Gastrocnemius medialis (tissue), 4 donors: ENCODE measurements around the gene LY86. TPM values are rescaled to one million over a fixed set of nuclear protein-coding genes. Genes with fewer than 3 reads are reported as not detected.

Source experiments
- ATAC-seq, 2 donors: fragments of 150-250 bp; one replicate each; pipeline ENCODE4 v1.9.1; 2016
- DNase-seq, 2 donors: peaks; one replicate each; pipeline ENCODE4 v3.0.0-alpha.2; 2019
- H3K27ac ChIP-seq, 4 donors: fragments of 200-600 bp; sonication (generic); 1 replicate in 1 of 4; 2 replicates in 3 of 4; pipeline ENCODE4 v1.5.1; 2016 to 2018; ENCODE audit warnings: mild to moderate bottlenecking in 2 of 4, moderate library complexity in 1 of 4
- H3K27me3 ChIP-seq, 3 donors: fragments of 200-600 bp; sonication (generic) in 2 of 3; 1 replicate in 1 of 3; 2 replicates in 2 of 3; pipeline versions ENCODE4 v1.5.1 to v1.6.0; 2016 to 2019; ENCODE audit warnings: mild to moderate bottlenecking in 1 of 3, moderate library complexity in 1 of 3
- H3K36me3 ChIP-seq, 2 donors: fragments of 200-600 bp; sonication (generic) in 1 of 2; one replicate each; pipeline ENCODE4 v1.5.1; 2017 to 2018
- H3K4me1 ChIP-seq, 2 donors: fragments of 200-600 bp; sonication (generic) in 1 of 2; one replicate each; pipeline ENCODE4 v1.5.1; 2016 to 2017; ENCODE audit warnings: mild to moderate bottlenecking in 2 of 2
- H3K4me3 ChIP-seq, 4 donors: fragments of 200-600 bp; sonication (generic) in 3 of 4; 1 replicate in 1 of 4; 2 replicates in 3 of 4; pipeline ENCODE4 v1.5.1; 2016 to 2019; ENCODE audit warnings: mild to moderate bottlenecking in 2 of 4
- H3K9me3 ChIP-seq, 3 donors: fragments of 200-600 bp; sonication (generic) in 2 of 3; 1 replicate in 1 of 3; 2 replicates in 2 of 3; pipeline ENCODE4 v1.5.1; 2016 to 2019
- CTCF ChIP-seq, 5 experiments: fragments of 450-650 bp in 3 of 5; fragments of 200-600 bp in 2 of 5; sonication (generic) in 2 of 5; IDR thresholded peaks in 4 of 5; conservative IDR thresholded peaks in 1 of 5; 1 replicate in 4 of 5; 2 replicates in 1 of 5; pipeline ENCODE4 v1.5.1; 2016 to 2019; ENCODE audit warnings: antibody characterized with exemption in 5 of 5, mild to moderate bottlenecking in 3 of 5, moderate library complexity in 3 of 5
- POLR2A ChIP-seq, 2 donors: fragments of 450-650 bp; IDR thresholded peaks; one replicate each; pipeline ENCODE4 v1.6.1; 2017; ENCODE audit warnings: antibody characterized with exemption in 2 of 2, mild to moderate bottlenecking in 2 of 2, moderate library complexity in 2 of 2
- in situ Hi-C, 4 donors: fragments of 200-750 bp; cut with MboI; loops; one replicate each; pipeline versions ENCODE4 v1.15.0 to v1.8.0; 2017; ENCODE audit warnings: low sequenced_read_pairs in 4 of 4
- intact Hi-C: fragments of 100-400 bp; cut with DNase I; formaldehyde crosslinking; loops from one replicate; pipeline ENCODE4 v1.15.1; 2023; ENCODE audit warnings: low total_unique reads
- total RNA-seq, 4 donors: library from RNA; depleted of rRNA; stranded (reverse); fragments of >200 nt; gene quantifications; one replicate each; pipeline versions ENCODE4 v1.1.0 to v1.2.3, GENCODE V29; 2016

Gene LY86
- total RNA-seq, 4 donors from 2014 or later: 0.49 to 1.3 TPM; not detected in 2

GRCh38 chr6:6569096-6569810 lies 19.3 kb upstream of the LY86 start:
- no peaks in the 10 kb centered on the region for H3K4me1 ChIP-seq
- in situ Hi-C loops: no loop called here
- no peak overlapping the region for H3K27ac ChIP-seq
- intact Hi-C loops: no loop called here
- ATAC-seq (no peak), DNase-seq (no peak)
- no peaks in the 10 kb centered on the region for H3K27me3 ChIP-seq
- no peak for TF ChIP-seq CTCF (IDR thresholded peaks at IDR 0.05 in 4 of 5, conservative IDR thresholded peaks at IDR 0.05 in 1 of 5)
- no peak for TF ChIP-seq POLR2A (IDR thresholded peaks at IDR 0.05)
- H3K9me3 ChIP-seq: no peaks in the 10 kb centered on the region
- no peaks in the 10 kb centered on the region for H3K36me3 ChIP-seq
- H3K4me3 ChIP-seq: no peak overlapping the region

- in situ Hi-C loops: no loop called here
- H3K27me3 ChIP-seq: no peaks in the 10 kb centered on the region
- TF ChIP-seq POLR2A (IDR thresholded peaks at IDR 0.05) (no peak), CTCF (IDR thresholded peaks at IDR 0.05 in 4 of 5, conservative IDR thresholded peaks at IDR 0.05 in 1 of 5) (no peak)
- DNase-seq (no peak), ATAC-seq (no peak)
- H3K27ac ChIP-seq: no peak overlapping the region
- intact Hi-C loops: no loop called here
- no peak overlapping the region for H3K4me3 ChIP-seq
- no peaks in the 10 kb centered on the region for H3K9me3 ChIP-seq
- no peaks in the 10 kb centered on the region for H3K4me1 ChIP-seq
- H3K36me3 ChIP-seq: no peaks in the 10 kb centered on the region
Observed at GRCh38 chr6:6569811-6570164, 18.7 kb upstream of the LY86 start.

- Histone ChIP-seq H3K4me3 (no peak overlapping the region), H3K27ac (no peak overlapping the region), H3K27me3 (no peaks in the 10 kb centered on the region), H3K4me1 (no peaks in the 10 kb centered on the region), H3K36me3 (no peaks in the 10 kb centered on the region), H3K9me3 (no peaks in the 10 kb centered on the region)
- ATAC-seq (no peak), DNase-seq (no peak)
- TF ChIP-seq POLR2A (IDR thresholded peaks at IDR 0.05): no peak
- no peak for TF ChIP-seq CTCF (IDR thresholded peaks at IDR 0.05 in 4 of 5, conservative IDR thresholded peaks at IDR 0.05 in 1 of 5)
- in situ Hi-C loops: no loop called here
- intact Hi-C loops: no loop called here
Observed at GRCh38 chr6:6570929-6571671, 17.4 kb upstream of the LY86 start.

GRCh38 chr6:6575143-6575542 lies 13.4 kb upstream of the LY86 start:
- in situ Hi-C loops: no loop called here
- no peaks in the 10 kb centered on the region for H3K9me3 ChIP-seq
- H3K4me1 ChIP-seq: no peaks in the 10 kb centered on the region
- ATAC-seq (no peak), DNase-seq (no peak)
- intact Hi-C loops: no loop called here
- H3K27me3 ChIP-seq: no peaks in the 10 kb centered on the region
- H3K27ac ChIP-seq: no peak overlapping the region
- H3K36me3 ChIP-seq: no peaks in the 10 kb centered on the region
- H3K4me3 ChIP-seq: no peak overlapping the region
- TF ChIP-seq CTCF (IDR thresholded peaks at IDR 0.05 in 4 of 5, conservative IDR thresholded peaks at IDR 0.05 in 1 of 5) (no peak), POLR2A (IDR thresholded peaks at IDR 0.05) (no peak)
